Measurements from ENCODE around the gene NAA16. TPM values are rescaled to one million over a fixed set of nuclear protein-coding genes. Genes with fewer than 3 reads are reported as not detected.

NAA16 gene
- 5.5 and 10.2 TPM in 2 replicates for total RNA-seq

GRCh38 chr13:41310963-41311405 is at the start of gene NAA16:
NAA16 (plus strand) TSS chr13:41311267; CDS start chr13:41311529, 262 bp downstream.

GRCh38 chr13:41263261-41263971 is 47.7 kb upstream of the NAA16 start, which contains the start of gene MTRF1:
MTRF1 (minus strand) TSS chr13:41263576; CDS start chr13:41260907, 2,669 bp downstream.

Other genes with a start within 250 kb of the NAA16 start
- 11.3 and 12.3 TPM in 2 replicates for gene WBP4, start 249.8 kb upstream of the NAA16 start, total RNA-seq
- 6.8 and 10.2 TPM in 2 replicates for gene KBTBD6, start 178.5 kb upstream of the NAA16 start, total RNA-seq
- gene KBTBD7, start 116.7 kb upstream of the NAA16 start, total RNA-seq: 6.2 and 6.6 TPM in 2 replicates
- 10.9 and 15.4 TPM in 2 replicates for gene MTRF1, start 47.7 kb upstream of the NAA16 start, total RNA-seq
- gene RGCC, start 146.3 kb downstream of the NAA16 start, total RNA-seq: 1.4 and 4.1 TPM in 2 replicates